ENCODE data around the gene TRANK1.

GRCh38 chr3:36924744-36925521 lies 19.9 kb downstream of the TRANK1 start:
- TF ChIP-seq YY1 (IDR thresholded peaks at IDR 0.05; ENCODE audit: insufficient read depth, insufficient read length) (no peak), ZNF274 (IDR thresholded peaks at IDR 0.05; ENCODE audit: low read depth, low read length) (no peak)

Measured in NT2/D1 (cell line).